Subcutaneous abdominal adipose tissue (tissue), 5 donors: Measurements from ENCODE around the gene RASSF1.
"Not testable (repeated sequence)": the region's sequence is repeated elsewhere in the genome, so short reads cannot be mapped to it uniquely, and the experiment has no call there.

Source experiments
- H3K27ac ChIP-seq: one replicate; pipeline ENCODE4 v1.7.0; 2013; ENCODE audit warnings: low read depth, mild to moderate bottlenecking, inconsistent platforms, low read length, moderate library complexity
- H3K27me3 ChIP-seq, 5 donors: one replicate each; pipeline ENCODE4 v1.7.0; 2013; ENCODE audit warnings: low read length in 5 of 5, inconsistent platforms in 1 of 5; ENCODE audit not compliant: control insufficient read depth in 5 of 5, insufficient read depth in 4 of 5
- H3K36me3 ChIP-seq, 5 donors: one replicate each; pipeline ENCODE4 v1.7.0; 2013; ENCODE audit warnings: low read length in 5 of 5; ENCODE audit not compliant: control insufficient read depth in 5 of 5, insufficient read depth in 5 of 5
- H3K4me1 ChIP-seq, 5 donors: one replicate each; pipeline ENCODE4 v1.7.0; 2013; ENCODE audit warnings: low read length in 5 of 5, mild to moderate bottlenecking in 3 of 5, moderate library complexity in 1 of 5; ENCODE audit not compliant: control insufficient read depth in 5 of 5, insufficient read depth in 5 of 5
- H3K4me3 ChIP-seq, 5 donors: one replicate each; pipeline ENCODE4 v1.7.0; 2013; ENCODE audit warnings: low read length in 5 of 5, low read depth in 1 of 5
- H3K9ac ChIP-seq, 5 donors: one replicate each; pipeline ENCODE4 v1.7.0; 2013; ENCODE audit warnings: low read length in 5 of 5, mild to moderate bottlenecking in 4 of 5, moderate library complexity in 3 of 5
- H3K9me3 ChIP-seq, 5 donors: one replicate each; pipeline ENCODE4 v1.7.0; 2013; ENCODE audit warnings: low read length in 5 of 5; ENCODE audit not compliant: control insufficient read depth in 5 of 5
- donor health status: healthy.
- donor health status: healthy.
- donor health status: healthy.
- donor health status: healthy.
- donor health status: healthy.

The RASSF1 gene

GRCh38 chr3:50288387-50289007 is 52.1 kb downstream of the RASSF1 start:
- Histone ChIP-seq H3K9ac (no peak overlapping the region), H3K9me3 (no peaks in the 10 kb centered on the region)

GRCh38 chr3:50287262-50287661 is 53.4 kb downstream of the RASSF1 start:
- H3K27ac ChIP-seq, result no peak overlapping the region

More at GRCh38 chr3:50288387-50289007, 52.1 kb downstream of the RASSF1 start:
- Histone ChIP-seq H3K27ac (no peak overlapping the region), H3K27me3 (no peaks in the 10 kb centered on the region), H3K36me3 (peaks cover 0 to 42% (median 41%) of the 10 kb centered on the region in 5 donors), H3K4me1 (peaks cover 6 to 26% (median 25%) of the 10 kb centered on the region in 5 donors), H3K4me3 (no peak overlapping the region)

GRCh38 chr3:50286322-50287227 is 54.1 kb downstream of the RASSF1 start:
- H3K9ac ChIP-seq, result no peak overlapping the region
- H3K9me3 ChIP-seq, result no peaks in the 10 kb centered on the region
- H3K36me3 ChIP-seq, result peaks cover 0 to 42% (median 41%) of the 10 kb centered on the region in 5 donors
- H3K4me3 ChIP-seq, result no peak overlapping the region
- peaks cover 2 to 13% (median 11%) of the 10 kb centered on the region in 5 donors for H3K4me1 ChIP-seq
- H3K27me3 ChIP-seq, result no peaks in the 10 kb centered on the region
- no peak overlapping the region for H3K27ac ChIP-seq

More at GRCh38 chr3:50287262-50287661, 53.4 kb downstream of the RASSF1 start:
- Histone ChIP-seq H3K4me1 (peaks cover 2 to 16% (median 14%) of the 10 kb centered on the region in 5 donors), H3K9me3 (no peaks in the 10 kb centered on the region), H3K4me3 (no peak overlapping the region), H3K36me3 (peaks cover 0 to 42% (median 41%) of the 10 kb centered on the region in 5 donors), H3K9ac (no peak overlapping the region), H3K27me3 (no peaks in the 10 kb centered on the region)

GRCh38 chr3:50284121-50284520 is 56.5 kb downstream of the RASSF1 start:
- not testable (repeated sequence) for H3K4me1 ChIP-seq, H3K4me3 ChIP-seq, H3K27me3 ChIP-seq, H3K27ac ChIP-seq, H3K9me3 ChIP-seq, H3K9ac ChIP-seq
- peaks cover 0 to 28% (median 27%) of the 10 kb centered on the region in 5 donors for H3K36me3 ChIP-seq
